Neural progenitor cell (in vitro differentiated cells): ENCODE data around the gene GFAP.

Experiments used
- EZH2 ChIP-seq: fragments of 200-600 bp; sonication (generic); IDR thresholded peaks from 2 replicates; pipeline ENCODE4 v1.6.1; 2017; ENCODE audit warnings: antibody characterized with exemption, mild to moderate bottlenecking, moderate library complexity
- TF ChIP-seq, protein P1 (sequence below): fragments of 200-600 bp; sonication (generic); IDR thresholded peaks from 2 replicates; pipeline ENCODE4 v1.5.1; 2017; ENCODE audit warnings: antibody characterized with exemption, mild to moderate bottlenecking

- TF ChIP-seq EZH2 = no peak
- TF ChIP-seq, protein P1, sequence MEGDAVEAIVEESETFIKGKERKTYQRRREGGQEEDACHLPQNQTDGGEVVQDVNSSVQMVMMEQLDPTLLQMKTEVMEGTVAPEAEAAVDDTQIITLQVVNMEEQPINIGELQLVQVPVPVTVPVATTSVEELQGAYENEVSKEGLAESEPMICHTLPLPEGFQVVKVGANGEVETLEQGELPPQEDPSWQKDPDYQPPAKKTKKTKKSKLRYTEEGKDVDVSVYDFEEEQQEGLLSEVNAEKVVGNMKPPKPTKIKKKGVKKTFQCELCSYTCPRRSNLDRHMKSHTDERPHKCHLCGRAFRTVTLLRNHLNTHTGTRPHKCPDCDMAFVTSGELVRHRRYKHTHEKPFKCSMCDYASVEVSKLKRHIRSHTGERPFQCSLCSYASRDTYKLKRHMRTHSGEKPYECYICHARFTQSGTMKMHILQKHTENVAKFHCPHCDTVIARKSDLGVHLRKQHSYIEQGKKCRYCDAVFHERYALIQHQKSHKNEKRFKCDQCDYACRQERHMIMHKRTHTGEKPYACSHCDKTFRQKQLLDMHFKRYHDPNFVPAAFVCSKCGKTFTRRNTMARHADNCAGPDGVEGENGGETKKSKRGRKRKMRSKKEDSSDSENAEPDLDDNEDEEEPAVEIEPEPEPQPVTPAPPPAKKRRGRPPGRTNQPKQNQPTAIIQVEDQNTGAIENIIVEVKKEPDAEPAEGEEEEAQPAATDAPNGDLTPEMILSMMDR = no peak
Observed at GRCh38 chr17:44889003-44889402, 26.3 kb downstream of the GFAP start.
